ENCODE results near the gene CKMT2. TPM values are rescaled to one million over a fixed set of nuclear protein-coding genes. Genes with fewer than 3 reads are reported as not detected.

Gene CKMT2
- total and polyA plus RNA-seq, 2 of the 8 experiments (the other 6 are each of a cell fraction or from before 2014, with no cell fraction given): 2.4 to 5.0 TPM

GRCh38 chr5:81225463-81225862, 7.7 kb upstream of the CKMT2 start (continued):
- TF ChIP-seq CHD7 (IDR thresholded peaks at IDR 0.05; ENCODE audit: insufficient replicate concordance, low read length) (no peak), BACH1 (IDR thresholded peaks at IDR 0.05; ENCODE audit: low read length) (no peak), POLR2AphosphoS5 (IDR thresholded peaks at IDR 0.05; ENCODE audit: low read depth, low read length) (no peak), FOSL1 (IDR thresholded peaks at IDR 0.05; ENCODE audit: insufficient read depth, low read depth, low read length) (no peak), RNF2 (IDR thresholded peaks at IDR 0.05; ENCODE audit: borderline replicate concordance, low read depth, low read length, missing control alignments, poor library complexity, severe bottlenecking) (no peak), ATF2 (IDR thresholded peaks at IDR 0.05; ENCODE audit: low read length) (no peak), RFX5 (IDR thresholded peaks at IDR 0.05; ENCODE audit: borderline replicate concordance, low read depth, low read length) (no peak), POU5F1 (IDR thresholded peaks at IDR 0.05; ENCODE audit: low read depth, low read length) (no peak), PHF8 (conservative IDR thresholded peaks at IDR 0.05; ENCODE audit: low read depth, low read length) (no peak), CHD2 (IDR thresholded peaks at IDR 0.05; ENCODE audit: low read length) (no peak)

All from H1 (cell line).